SU-DHL-6 (cell line): ENCODE measurements around the gene GP9.

Experiments used
- H2AFZ ChIP-seq: fragments of 200-600 bp; sonication (generic); 2 replicates; pipeline ENCODE4 v1.6.1; 2014; ENCODE audit warnings: low read depth, mild to moderate bottlenecking, moderate library complexity, mixed read lengths, antibody characterized with exemption, low read length; ENCODE audit not compliant: severe bottlenecking
- H3F3A ChIP-seq: fragments of 200-600 bp; shearing (Covaris generic); 2 replicates; pipeline ENCODE4 v1.6.0; 2016; ENCODE audit warnings: antibody characterized with exemption, mild to moderate bottlenecking; ENCODE audit not compliant: insufficient read depth
- H3K27ac ChIP-seq: fragments of 200-600 bp; sonication (generic); 2 replicates; pipeline ENCODE4 v1.5.1; 2016; ENCODE audit warnings: low read depth, mild to moderate bottlenecking, low read length, moderate library complexity, mixed read lengths
- H3K27me3 ChIP-seq: fragments of 200-600 bp; sonication (generic), shearing (Covaris generic); 2 replicates; pipeline ENCODE4 v1.6.0; 2014; ENCODE audit warnings: mild to moderate bottlenecking, low read length
- H3K36me3 ChIP-seq: fragments of 200-600 bp; sonication (generic); 2 replicates; pipeline ENCODE4 v1.6.1; 2014; ENCODE audit warnings: mild to moderate bottlenecking, low read length, mixed read lengths
- H3K4me2 ChIP-seq: fragments of 300-600, 200-600 bp; shearing (Covaris generic), sonication (generic); 2 replicates; pipeline ENCODE4 v1.6.0; 2014; ENCODE audit warnings: low read length, low read depth, mild to moderate bottlenecking; ENCODE audit not compliant: poor library complexity, severe bottlenecking
- H3K4me3 ChIP-seq: fragments of 200-600 bp; sonication (generic); 2 replicates; pipeline ENCODE4 v1.5.1; 2014; ENCODE audit warnings: antibody characterized with exemption, low read length, mild to moderate bottlenecking, mixed read lengths; ENCODE audit not compliant: insufficient read depth, poor library complexity, severe bottlenecking
- H3K79me2 ChIP-seq: fragments of 200-600 bp; sonication (generic); 2 replicates; pipeline ENCODE4 v1.6.1; 2014; ENCODE audit warnings: mild to moderate bottlenecking, low read length, moderate library complexity; ENCODE audit not compliant: insufficient read depth
- H3K9ac ChIP-seq: fragments of 200-600 bp; sonication (generic); 2 replicates; pipeline ENCODE4 v1.7.0; 2014; ENCODE audit warnings: mild to moderate bottlenecking, low read length
- H3K9me2 ChIP-seq: fragments of 200-600 bp; sonication (generic); replicated peaks from 2 replicates; pipeline ENCODE4 v1.6.1; 2014; ENCODE audit warnings: low read length; ENCODE audit not compliant: insufficient read depth
- H3K9me3 ChIP-seq: fragments of 200-600 bp; sonication (generic); 2 replicates; pipeline ENCODE4 v1.6.1; 2014; ENCODE audit warnings: low read length, mixed read lengths; ENCODE audit not compliant: insufficient read depth
- H4K20me1 ChIP-seq: fragments of 200-600 bp; sonication (generic); 2 replicates; pipeline ENCODE4 v1.6.1; 2014; ENCODE audit warnings: low read depth, mild to moderate bottlenecking, antibody characterized with exemption, low read length, moderate library complexity, mixed read lengths
- EZH2phosphoT487 ChIP-seq: fragments of 200-600 bp; sonication (generic), shearing (Covaris generic); conservative IDR thresholded peaks from 2 replicates; pipeline ENCODE4 v1.6.1; 2018; ENCODE audit warnings: mild to moderate bottlenecking, antibody characterized with exemption, low read length, moderate library complexity, mixed read lengths
- TF ChIP-seq, protein P1 (sequence below): fragments of 200-600 bp; sonication (generic); IDR thresholded peaks from one replicate; pipeline ENCODE4 v1.5.1; 2017; ENCODE audit warnings: antibody characterized with exemption, mild to moderate bottlenecking, low read length, moderate library complexity; ENCODE audit not compliant: insufficient read depth, poor library complexity, severe bottlenecking

Gene GP9

DNA sequence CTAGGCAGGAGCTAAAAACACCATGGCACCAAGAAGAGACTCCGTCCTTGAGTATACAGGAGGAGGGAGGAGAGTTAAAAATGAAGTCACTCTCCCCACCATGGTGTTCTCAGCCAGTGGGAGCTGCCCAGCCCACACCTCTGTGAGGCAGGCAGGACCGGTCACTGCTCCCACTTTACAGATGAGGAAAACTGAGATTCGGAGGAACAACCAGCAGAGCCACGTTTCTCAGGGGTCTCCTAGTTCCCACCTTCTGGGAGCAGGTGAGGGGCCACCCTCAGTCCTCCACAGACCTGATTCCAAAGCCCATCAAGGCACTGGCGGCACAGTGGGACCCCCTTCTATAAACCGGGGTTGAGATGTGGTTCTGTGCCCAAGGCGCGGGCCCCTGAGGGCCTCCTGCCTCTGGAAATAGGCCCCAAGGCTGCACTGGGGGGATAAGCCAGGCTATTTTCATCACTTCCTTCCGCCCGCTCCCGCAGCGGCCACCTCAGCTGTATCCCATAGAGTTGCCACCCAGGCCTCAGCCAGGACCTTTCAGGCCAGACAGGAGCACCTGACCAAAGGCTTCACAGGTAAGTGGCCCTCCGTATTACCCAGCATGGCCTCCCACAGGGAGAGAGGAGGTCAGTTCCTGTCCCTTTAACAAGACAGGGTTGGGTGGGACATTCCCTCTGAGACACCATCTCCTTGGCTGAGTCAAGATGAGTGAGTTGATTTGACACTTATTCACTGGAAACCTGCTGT lies at the start of gene GP9:
TSS of gene GP9 (plus strand) at position 504 of the 747 bp plus-strand sequence. CDS start 961 bp downstream, outside the sequence.
- Histone ChIP-seq H3K79me2 (no peaks in the 10 kb centered on the region), H3K27me3 (no peaks in the 10 kb centered on the region), H3K4me2 (no peak within 1 kb of the TSS), H2AFZ (no peak within 1 kb of the TSS), H4K20me1 (no peaks in the 10 kb centered on the region), H3K9ac (no peak within 1 kb of the TSS), H3F3A (no peaks in the 10 kb centered on the region), H3K9me3 (no peaks in the 10 kb centered on the region), H3K27ac (no peak within 1 kb of the TSS), H3K9me2 (no peaks in the 10 kb centered on the region), H3K36me3 (no peaks in the 10 kb centered on the region), H3K4me3 (no peak within 1 kb of the TSS)
- TF ChIP-seq EZH2phosphoT487, result no peak

DNA sequence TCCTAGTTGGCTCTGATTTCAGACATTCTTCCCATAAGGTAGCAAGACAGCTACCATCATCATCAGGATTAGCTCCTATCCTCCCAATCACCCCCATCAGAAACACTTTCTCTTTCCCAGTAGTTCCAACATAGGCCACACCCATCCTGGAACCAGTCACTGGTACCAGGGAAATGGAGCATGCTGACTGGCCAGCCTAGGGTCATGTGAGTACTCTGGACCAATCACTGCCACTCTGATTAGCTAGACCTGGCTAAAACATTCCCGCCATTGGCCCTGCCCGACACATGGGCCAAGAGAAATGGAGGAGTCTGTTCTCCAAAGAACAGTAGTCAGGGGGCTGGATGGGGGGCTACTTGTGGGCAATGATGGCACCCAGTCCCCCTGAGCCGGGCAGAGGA lies 47.1 kb upstream of the GP9 start:
- H4K20me1 ChIP-seq, result no peaks in the 10 kb centered on the region
- no peak overlapping the region for H3K4me3 ChIP-seq
- H3K27ac ChIP-seq, result no peak overlapping the region
- H2AFZ ChIP-seq, result no peak overlapping the region
- no peak overlapping the region for H3K9ac ChIP-seq
- H3K9me3 ChIP-seq, result no peaks in the 10 kb centered on the region
- TF ChIP-seq, protein P1, sequence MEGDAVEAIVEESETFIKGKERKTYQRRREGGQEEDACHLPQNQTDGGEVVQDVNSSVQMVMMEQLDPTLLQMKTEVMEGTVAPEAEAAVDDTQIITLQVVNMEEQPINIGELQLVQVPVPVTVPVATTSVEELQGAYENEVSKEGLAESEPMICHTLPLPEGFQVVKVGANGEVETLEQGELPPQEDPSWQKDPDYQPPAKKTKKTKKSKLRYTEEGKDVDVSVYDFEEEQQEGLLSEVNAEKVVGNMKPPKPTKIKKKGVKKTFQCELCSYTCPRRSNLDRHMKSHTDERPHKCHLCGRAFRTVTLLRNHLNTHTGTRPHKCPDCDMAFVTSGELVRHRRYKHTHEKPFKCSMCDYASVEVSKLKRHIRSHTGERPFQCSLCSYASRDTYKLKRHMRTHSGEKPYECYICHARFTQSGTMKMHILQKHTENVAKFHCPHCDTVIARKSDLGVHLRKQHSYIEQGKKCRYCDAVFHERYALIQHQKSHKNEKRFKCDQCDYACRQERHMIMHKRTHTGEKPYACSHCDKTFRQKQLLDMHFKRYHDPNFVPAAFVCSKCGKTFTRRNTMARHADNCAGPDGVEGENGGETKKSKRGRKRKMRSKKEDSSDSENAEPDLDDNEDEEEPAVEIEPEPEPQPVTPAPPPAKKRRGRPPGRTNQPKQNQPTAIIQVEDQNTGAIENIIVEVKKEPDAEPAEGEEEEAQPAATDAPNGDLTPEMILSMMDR, result no peak
- TF ChIP-seq EZH2phosphoT487, result no peak
- no peaks in the 10 kb centered on the region for H3K36me3 ChIP-seq
- no peaks in the 10 kb centered on the region for H3K9me2 ChIP-seq
- H3K4me2 ChIP-seq, result no peak overlapping the region
- no peaks in the 10 kb centered on the region for H3F3A ChIP-seq
- no peaks in the 10 kb centered on the region for H3K79me2 ChIP-seq
- no peaks in the 10 kb centered on the region for H3K27me3 ChIP-seq

DNA sequence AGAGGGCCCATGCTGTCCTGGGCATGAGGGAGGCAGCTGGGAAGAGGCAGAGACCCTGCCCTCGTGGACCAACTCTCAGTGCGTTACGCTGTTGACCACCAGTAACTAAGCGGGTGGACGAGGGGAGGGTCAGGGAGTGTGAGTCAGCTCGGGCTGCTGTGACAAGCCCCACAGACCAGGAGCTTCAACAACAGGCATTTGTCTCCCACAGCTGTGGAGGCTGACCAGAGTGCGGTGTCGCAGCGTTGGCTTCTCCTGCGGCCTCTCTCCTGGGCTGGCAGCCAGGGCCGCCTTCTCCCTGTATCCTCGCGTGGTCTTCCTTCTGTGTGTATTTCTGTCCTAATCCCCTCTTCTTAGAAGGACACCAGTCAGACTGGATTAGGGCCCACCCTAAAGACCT lies 46.4 kb upstream of the GP9 start:
- Histone ChIP-seq H3K9me2 (no peaks in the 10 kb centered on the region), H3K9me3 (no peaks in the 10 kb centered on the region), H3K79me2 (no peaks in the 10 kb centered on the region), H3K4me2 (no peak overlapping the region), H2AFZ (no peak overlapping the region), H3F3A (no peaks in the 10 kb centered on the region), H3K36me3 (no peaks in the 10 kb centered on the region), H3K27ac (no peak overlapping the region), H3K27me3 (no peaks in the 10 kb centered on the region), H3K4me3 (no peak overlapping the region), H4K20me1 (no peaks in the 10 kb centered on the region), H3K9ac (no peak overlapping the region)
- no peak for TF ChIP-seq EZH2phosphoT487
- TF ChIP-seq, protein P1, result no peak

DNA sequence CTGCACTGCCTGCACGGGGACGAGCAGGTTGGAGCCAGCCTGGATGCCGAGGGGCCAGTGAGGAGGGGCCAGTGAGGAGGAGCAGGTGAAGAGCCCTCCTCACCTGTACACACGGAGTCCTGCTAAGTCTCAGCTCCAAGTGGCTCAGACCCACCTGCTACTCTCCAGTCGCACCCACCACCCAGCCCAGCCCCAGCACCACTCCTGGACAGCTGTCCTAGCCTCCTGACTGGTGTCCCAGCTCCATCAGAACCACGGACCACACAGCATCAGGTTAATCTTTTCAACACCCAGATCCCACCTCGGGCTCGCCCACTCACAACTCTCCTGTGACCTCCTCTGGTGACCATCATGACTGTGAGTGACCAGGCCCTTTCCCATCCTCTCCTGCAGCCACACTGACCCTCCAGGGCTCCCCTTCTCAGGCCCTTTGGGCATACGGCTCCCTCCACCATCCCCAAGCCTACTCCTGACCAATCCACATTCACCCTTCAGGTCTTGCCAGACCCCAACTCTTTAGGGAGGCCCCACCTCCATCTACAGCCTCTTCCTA lies 45.7 kb upstream of the GP9 start:
- H3K9me2 ChIP-seq, result no peaks in the 10 kb centered on the region
- H3K36me3 ChIP-seq, result no peaks in the 10 kb centered on the region
- no peaks in the 10 kb centered on the region for H3F3A ChIP-seq
- no peaks in the 10 kb centered on the region for H3K79me2 ChIP-seq
- no peak for TF ChIP-seq EZH2phosphoT487
- TF ChIP-seq, protein P1, result no peak
- H3K9ac ChIP-seq, result no peak overlapping the region
- no peaks in the 10 kb centered on the region for H4K20me1 ChIP-seq
- H3K4me3 ChIP-seq, result no peak overlapping the region
- no peak overlapping the region for H3K4me2 ChIP-seq
- H3K27ac ChIP-seq, result no peak overlapping the region
- H3K9me3 ChIP-seq, result no peaks in the 10 kb centered on the region
- no peak overlapping the region for H2AFZ ChIP-seq
- H3K27me3 ChIP-seq, result no peaks in the 10 kb centered on the region
